AG09309 (cell line): ENCODE measurements around the gene EDA.

Experiments
- DNase-seq: peaks from one replicate; pipeline ENCODE4 v3.0.0-alpha.2; 2010; ENCODE audit warnings: low read depth
- H3K4me3 ChIP-seq: 2 replicates; pipeline ENCODE4 v1.5.1; 2011; ENCODE audit warnings: mild to moderate bottlenecking, low read depth, low read length, moderate library complexity; ENCODE audit not compliant: control insufficient read depth
- CTCF ChIP-seq: IDR thresholded peaks from 2 replicates; pipeline ENCODE4 v1.5.1; 2011; ENCODE audit warnings: mild to moderate bottlenecking, low read depth, low read length, inconsistent platforms; ENCODE audit not compliant: insufficient read depth, control insufficient read depth; ENCODE audit errors: missing control alignments

The EDA gene

GRCh38 chrX:70033348-70034051 lies 417.6 kb downstream of the EDA start:
- peak; percentile 61 for TF ChIP-seq CTCF
- no peak for DNase-seq
- H3K4me3 ChIP-seq, result no peak overlapping the region

GRCh38 chrX:70034646-70035045 lies 418.7 kb downstream of the EDA start:
- no peak for DNase-seq
- TF ChIP-seq CTCF, result no peak
- H3K4me3 ChIP-seq, result no peak overlapping the region

DNA sequence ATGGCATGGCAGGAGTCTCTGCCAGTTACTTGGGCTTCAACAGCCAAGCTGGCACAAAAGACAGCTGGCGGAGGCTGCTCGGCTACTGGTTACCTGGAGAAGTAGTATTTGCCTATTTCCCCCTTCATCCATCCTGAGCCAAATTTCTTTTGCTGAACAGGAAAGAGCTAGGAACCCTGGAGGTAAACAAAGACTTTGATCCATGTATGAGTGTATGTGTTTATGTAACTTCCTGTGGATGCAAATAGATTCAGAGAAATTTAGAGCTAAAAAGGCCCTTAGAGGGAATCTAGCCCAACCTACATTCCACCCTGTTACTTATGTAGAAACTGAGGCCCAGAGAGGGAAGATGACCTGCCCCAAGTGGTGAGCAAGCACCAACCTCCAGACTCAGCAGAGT lies 422.6 kb downstream of the EDA start:
- no peak overlapping the region for H3K4me3 ChIP-seq
- no peak for DNase-seq
- TF ChIP-seq CTCF, result no peak

DNA sequence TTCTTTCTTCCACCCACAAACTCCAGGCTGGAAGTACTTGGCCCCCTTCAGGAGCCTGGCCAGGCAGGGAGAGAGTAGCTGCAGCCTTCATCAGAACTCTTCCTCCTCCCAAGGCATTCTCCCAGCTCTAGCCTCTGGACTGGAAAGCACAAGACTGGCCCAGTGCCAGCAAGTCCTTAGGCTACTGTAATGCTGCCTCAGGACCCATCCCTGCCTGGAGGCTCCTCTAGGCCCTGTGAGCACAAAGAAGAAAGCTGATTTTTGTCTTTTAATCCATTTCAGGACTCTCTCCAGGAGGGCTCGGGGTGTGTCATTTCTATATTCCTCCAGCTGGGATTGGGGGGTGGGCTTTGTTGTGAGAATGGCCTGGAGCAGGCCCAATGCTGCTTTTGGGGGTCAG lies 423.0 kb downstream of the EDA start:
- no peak for TF ChIP-seq CTCF
- H3K4me3 ChIP-seq, result no peak overlapping the region
- no peak for DNase-seq

DNA sequence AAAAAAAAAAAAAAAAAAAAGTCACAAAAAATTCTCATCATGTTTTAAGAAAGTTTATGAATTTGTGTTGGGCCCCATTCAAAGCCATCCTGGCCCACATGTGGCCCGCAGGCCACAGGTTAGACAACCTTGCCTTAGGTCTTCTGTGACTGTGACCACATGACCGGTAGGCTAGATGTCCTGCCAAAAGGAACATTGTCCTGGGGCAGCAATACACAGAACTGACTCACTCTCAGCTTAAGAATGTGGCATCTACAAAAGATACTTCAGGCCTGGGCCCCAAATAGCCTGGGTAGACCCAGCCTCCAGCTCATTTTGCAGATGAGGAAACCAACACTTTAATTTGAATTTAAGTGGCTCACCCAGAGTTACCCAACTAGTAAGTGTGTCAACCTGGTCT lies 423.8 kb downstream of the EDA start:
- no peak overlapping the region for H3K4me3 ChIP-seq
- no peak for DNase-seq
- no peak for TF ChIP-seq CTCF

DNA sequence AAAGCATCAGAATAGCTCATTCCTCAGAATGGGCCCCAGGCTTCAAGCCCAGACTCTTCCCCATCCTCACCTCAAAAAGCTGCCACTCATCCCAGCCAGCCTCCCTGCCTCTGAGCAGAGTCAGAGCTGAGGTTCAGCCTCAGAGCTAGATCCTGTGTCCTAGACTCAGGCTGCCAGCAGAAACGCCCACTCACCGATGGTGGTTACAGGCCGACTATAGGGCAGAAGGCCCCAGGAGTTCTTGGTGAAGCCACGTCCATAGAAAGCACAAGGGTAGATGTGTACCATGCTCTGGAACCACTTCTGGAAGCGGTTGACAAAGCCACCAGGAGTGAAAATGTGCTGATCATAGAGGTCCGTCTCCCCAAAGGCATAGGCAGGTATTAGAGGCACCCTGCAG lies 426.1 kb downstream of the EDA start:
- H3K4me3 ChIP-seq, result no peak overlapping the region
- DNase-seq, result no peak
- TF ChIP-seq CTCF, result no peak
